GM18517 (cell line): Measurements from ENCODE around the gene ATXN3.

ENCODE experiments used
- ATAC-seq: cut with Tn5 transposase; IDR thresholded peaks from one replicate; pipeline ENCODE4 v1.9.1; 2021; ENCODE audit warnings: mild to moderate bottlenecking, moderate library complexity; ENCODE audit not compliant: unreplicated experiment

The ATXN3 gene

DNA sequence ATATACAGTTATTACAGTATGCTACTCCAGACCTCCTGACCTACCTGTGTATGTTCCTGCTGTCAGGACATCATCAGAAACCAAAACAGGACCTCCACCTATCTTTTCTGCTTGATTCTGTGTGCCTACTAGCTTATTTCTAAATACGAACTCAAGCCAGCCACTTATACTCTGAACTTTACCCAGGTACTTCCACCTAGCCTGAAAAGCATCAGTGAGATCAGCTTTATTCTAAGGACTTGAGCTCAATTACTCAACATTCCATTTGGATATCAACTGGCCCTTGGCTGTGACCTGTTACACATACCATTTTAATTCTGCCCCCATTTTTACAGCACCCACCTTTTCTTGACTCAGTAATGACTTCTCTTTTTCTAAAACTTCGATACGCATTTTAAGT lies 95.7 kb downstream of the ATXN3 start:
- no peak for ATAC-seq

GRCh38 chr14:92009604-92010003 lies 96.8 kb downstream of the ATXN3 start:
- ATAC-seq, result no peak
